BLaER1 (cell line): ENCODE measurements around the gene CACNA2D3.

Experiments used
- H3K27ac ChIP-seq: shearing (Covaris generic); formaldehyde crosslinking; 2 replicates; pipeline ENCODE4 v1.8.1; 2022
- H3K27me3 ChIP-seq: shearing (Covaris generic); formaldehyde crosslinking; 2 replicates; pipeline ENCODE4 v1.8.1; 2022
- H3K36me3 ChIP-seq: shearing (Covaris generic); formaldehyde crosslinking; 2 replicates; pipeline ENCODE4 v1.8.1; 2022
- H3K4me1 ChIP-seq: shearing (Covaris generic); formaldehyde crosslinking; 2 replicates; pipeline ENCODE4 v1.8.1; 2022
- H3K4me2 ChIP-seq: shearing (Covaris generic); formaldehyde crosslinking; 2 replicates; pipeline ENCODE4 v1.8.1; 2022
- H3K4me3 ChIP-seq: shearing (Covaris generic); formaldehyde crosslinking; 2 replicates; pipeline ENCODE4 v1.8.1; 2022
- H3K9ac ChIP-seq: shearing (Covaris generic); formaldehyde crosslinking; 2 replicates; pipeline ENCODE4 v1.8.1; 2022
- H3K9me3 ChIP-seq: shearing (Covaris generic); formaldehyde crosslinking; 2 replicates; pipeline ENCODE4 v1.8.1; 2022
- H4K20me1 ChIP-seq: shearing (Covaris generic); formaldehyde crosslinking; 2 replicates; pipeline ENCODE4 v1.8.1; 2022
- Cebpa-rat ChIP-seq: shearing (Covaris generic); IDR thresholded peaks from 2 replicates; pipeline ENCODE4 v1.8.1; 2022

The CACNA2D3 gene

DNA sequence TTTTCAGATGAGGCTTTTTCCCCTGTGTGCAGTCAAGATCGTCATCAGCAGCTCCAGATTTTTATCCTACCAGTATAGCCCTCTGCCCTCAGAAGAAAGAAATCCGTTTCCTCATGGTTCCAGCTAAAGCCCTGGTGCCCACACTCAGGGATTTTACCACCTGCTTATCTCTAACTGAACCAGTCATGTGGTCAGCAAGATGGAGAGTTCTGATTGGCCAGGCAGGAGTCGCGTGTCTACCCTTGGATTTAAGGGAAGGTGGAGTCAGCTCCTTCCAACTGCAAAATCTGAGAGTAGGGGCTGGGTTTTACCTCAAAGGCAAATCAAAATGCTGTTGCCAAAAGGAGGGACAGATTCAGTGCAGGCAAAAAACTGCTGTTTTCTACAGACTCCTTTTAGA lies 670.2 kb downstream of the CACNA2D3 start:
- Histone ChIP-seq H4K20me1 (no peaks in the 10 kb centered on the region), H3K9ac (no peak overlapping the region), H3K27ac (no peak overlapping the region), H3K4me3 (no peak overlapping the region), H3K4me2 (no peak overlapping the region), H3K36me3 (no peaks in the 10 kb centered on the region), H3K27me3 (no peaks in the 10 kb centered on the region), H3K4me1 (no peaks in the 10 kb centered on the region), H3K9me3 (no peaks in the 10 kb centered on the region)
- no peak for TF ChIP-seq Cebpa-rat

DNA sequence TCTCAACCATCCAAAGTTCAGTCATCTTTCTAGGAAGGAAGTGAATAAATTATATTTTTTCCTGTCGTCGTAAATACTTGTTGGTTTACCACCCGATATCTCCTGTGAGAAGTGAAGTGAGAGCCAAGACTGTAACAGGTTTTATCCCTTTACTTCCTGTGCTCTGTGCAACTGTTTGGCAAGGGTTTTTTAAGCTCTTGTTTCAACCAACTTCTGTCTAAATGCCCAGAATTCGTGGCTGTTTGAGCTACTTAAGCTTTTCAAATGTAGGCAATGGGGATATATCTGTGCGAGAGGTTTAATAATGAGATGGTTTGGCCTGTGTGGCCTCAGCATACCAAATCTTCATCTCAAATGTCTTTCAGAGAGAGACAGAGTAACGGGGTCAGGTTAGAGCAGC lies 670.8 kb downstream of the CACNA2D3 start:
- Histone ChIP-seq H3K27ac (no peak overlapping the region), H3K4me1 (no peaks in the 10 kb centered on the region), H3K9ac (no peak overlapping the region), H3K27me3 (no peaks in the 10 kb centered on the region), H4K20me1 (no peaks in the 10 kb centered on the region), H3K4me3 (no peak overlapping the region), H3K4me2 (no peak overlapping the region; the same call in 1 of the 2 replicates), H3K36me3 (no peaks in the 10 kb centered on the region), H3K9me3 (no peaks in the 10 kb centered on the region)
- TF ChIP-seq Cebpa-rat, result no peak

DNA sequence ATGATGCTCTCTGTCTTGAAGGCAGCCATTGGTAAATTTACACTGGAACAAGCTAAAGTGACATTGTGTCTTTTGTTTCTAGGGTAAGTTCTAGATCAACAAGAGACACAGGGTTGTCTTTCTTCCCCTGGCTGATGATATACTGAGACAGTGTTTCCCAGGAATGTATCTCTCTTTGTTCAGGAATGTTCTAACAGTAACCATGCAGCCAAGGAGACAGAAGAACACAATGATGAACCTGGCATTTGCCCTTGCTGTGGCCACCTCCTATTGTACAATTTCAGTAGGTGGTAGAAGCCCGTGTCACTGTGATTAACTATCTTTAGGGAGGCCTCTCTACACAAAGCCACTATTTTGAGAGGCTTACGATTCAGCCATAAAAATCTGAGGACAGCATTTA lies 674.8 kb downstream of the CACNA2D3 start:
- Histone ChIP-seq H3K4me3 (no peak overlapping the region), H4K20me1 (no peaks in the 10 kb centered on the region), H3K27me3 (no peaks in the 10 kb centered on the region), H3K27ac (no peak overlapping the region), H3K9ac (no peak overlapping the region), H3K36me3 (no peaks in the 10 kb centered on the region), H3K4me2 (no peak overlapping the region), H3K9me3 (no peaks in the 10 kb centered on the region), H3K4me1 (no peaks in the 10 kb centered on the region)
- TF ChIP-seq Cebpa-rat, result no peak

DNA sequence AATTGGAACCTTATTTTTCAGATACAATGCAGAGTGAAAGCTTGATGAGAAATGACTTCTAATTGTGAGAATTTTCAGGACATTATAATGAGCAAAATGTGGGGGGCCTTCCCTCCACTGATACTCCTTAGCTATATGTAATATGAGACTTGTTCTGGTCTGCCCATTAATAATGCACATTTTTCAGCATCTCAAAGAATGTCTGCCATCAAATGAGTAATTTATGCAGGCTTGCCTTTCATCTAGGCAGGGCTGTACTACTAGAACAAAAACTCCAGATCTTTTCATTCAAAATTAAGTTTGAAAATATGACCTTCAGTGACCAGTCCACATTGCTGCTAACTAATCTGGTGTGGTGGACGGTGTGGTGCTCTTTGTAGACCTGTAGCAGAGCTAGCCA lies 678.1 kb downstream of the CACNA2D3 start:
- Histone ChIP-seq H3K4me1 (no peaks in the 10 kb centered on the region), H3K9ac (no peak overlapping the region), H3K27ac (no peak overlapping the region), H4K20me1 (no peaks in the 10 kb centered on the region), H3K4me3 (no peak overlapping the region), H3K9me3 (no peaks in the 10 kb centered on the region), H3K36me3 (no peaks in the 10 kb centered on the region), H3K4me2 (no peak overlapping the region), H3K27me3 (no peaks in the 10 kb centered on the region)
- no peak for TF ChIP-seq Cebpa-rat

DNA sequence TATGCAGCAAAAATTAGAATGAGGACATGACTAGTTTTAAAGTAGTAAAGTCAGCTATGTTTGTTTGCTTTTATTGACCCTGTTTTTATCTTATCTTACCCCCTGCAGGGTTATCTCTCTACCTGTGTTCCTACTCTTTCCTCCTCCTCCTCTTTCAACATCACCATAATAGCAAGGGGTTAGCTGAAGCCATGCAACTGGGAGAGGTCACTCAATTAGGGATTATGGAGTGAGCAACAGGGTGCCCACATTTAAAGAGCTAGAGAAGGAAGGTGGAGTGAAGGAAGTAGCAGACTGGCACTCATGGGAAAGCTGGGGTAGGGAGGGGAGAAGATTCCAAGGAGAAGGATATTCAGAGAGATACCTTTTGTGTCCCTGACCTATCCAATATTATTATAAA lies 679.6 kb downstream of the CACNA2D3 start:
- Histone ChIP-seq H3K9me3 (no peaks in the 10 kb centered on the region), H3K4me3 (no peak overlapping the region)

DNA sequence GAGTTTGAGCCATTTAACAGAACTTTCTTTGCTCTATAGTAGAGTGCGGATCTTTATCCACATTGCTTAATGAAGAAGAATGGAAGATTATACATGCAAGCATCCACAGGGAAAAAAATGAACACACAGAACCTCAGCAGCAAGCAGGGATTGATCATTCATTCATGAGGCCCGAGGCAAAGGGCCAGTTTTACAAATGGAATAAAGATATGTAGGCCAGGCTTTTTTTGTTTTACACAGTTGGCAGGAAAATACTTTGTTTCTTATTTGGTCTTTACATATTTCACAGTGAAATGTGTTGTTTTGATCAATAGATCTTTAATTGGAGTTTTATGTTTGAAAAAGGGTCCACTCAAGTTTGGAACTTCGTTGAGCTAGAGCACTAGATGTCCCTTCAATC lies 688.0 kb downstream of the CACNA2D3 start:
- Histone ChIP-seq H3K36me3 (no peaks in the 10 kb centered on the region), H3K9ac (no peak overlapping the region), H3K9me3 (no peaks in the 10 kb centered on the region), H3K4me2 (no peak overlapping the region), H3K4me3 (no peak overlapping the region), H3K27ac (no peak overlapping the region), H4K20me1 (no peaks in the 10 kb centered on the region), H3K4me1 (no peaks in the 10 kb centered on the region), H3K27me3 (no peaks in the 10 kb centered on the region)
- TF ChIP-seq Cebpa-rat, result no peak

More for the DNA sequence above, 679.6 kb downstream of the CACNA2D3 start:
- TF ChIP-seq Cebpa-rat, result no peak
- H3K4me2 ChIP-seq, result no peak overlapping the region
- no peaks in the 10 kb centered on the region for H3K4me1 ChIP-seq
- no peak overlapping the region for H3K9ac ChIP-seq
- no peaks in the 10 kb centered on the region for H3K27me3 ChIP-seq
- H3K36me3 ChIP-seq, result no peaks in the 10 kb centered on the region
- no peak overlapping the region for H3K27ac ChIP-seq
- H4K20me1 ChIP-seq, result no peaks in the 10 kb centered on the region

DNA sequence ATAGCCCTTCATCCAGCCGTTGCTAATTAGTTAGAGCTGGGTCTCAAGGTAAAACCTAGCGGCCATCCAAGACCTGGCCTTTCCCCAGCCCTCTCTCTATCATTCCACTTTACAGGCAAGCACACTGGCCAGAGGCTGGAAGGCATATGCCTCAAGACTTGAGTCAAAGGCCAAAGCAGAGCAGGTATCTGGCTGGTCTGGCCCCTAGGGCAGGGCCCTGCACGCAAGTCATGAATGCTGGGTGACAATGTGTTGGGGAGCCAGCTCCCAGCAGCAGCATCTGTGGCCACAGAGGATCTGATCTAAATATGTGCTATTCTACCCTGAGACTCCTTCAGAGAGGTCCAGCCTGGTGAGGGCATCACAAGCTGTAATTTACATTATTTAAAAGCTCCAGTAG lies 691.9 kb downstream of the CACNA2D3 start:
- no peak overlapping the region for H3K4me3 ChIP-seq
- H4K20me1 ChIP-seq, result no peaks in the 10 kb centered on the region
- H3K9ac ChIP-seq, result no peak overlapping the region
- H3K4me2 ChIP-seq, result no peak overlapping the region
- H3K27ac ChIP-seq, result no peak overlapping the region
- no peaks in the 10 kb centered on the region for H3K9me3 ChIP-seq
- no peak for TF ChIP-seq Cebpa-rat
- H3K4me1 ChIP-seq, result no peaks in the 10 kb centered on the region
- H3K36me3 ChIP-seq, result no peaks in the 10 kb centered on the region
- H3K27me3 ChIP-seq, result no peaks in the 10 kb centered on the region

DNA sequence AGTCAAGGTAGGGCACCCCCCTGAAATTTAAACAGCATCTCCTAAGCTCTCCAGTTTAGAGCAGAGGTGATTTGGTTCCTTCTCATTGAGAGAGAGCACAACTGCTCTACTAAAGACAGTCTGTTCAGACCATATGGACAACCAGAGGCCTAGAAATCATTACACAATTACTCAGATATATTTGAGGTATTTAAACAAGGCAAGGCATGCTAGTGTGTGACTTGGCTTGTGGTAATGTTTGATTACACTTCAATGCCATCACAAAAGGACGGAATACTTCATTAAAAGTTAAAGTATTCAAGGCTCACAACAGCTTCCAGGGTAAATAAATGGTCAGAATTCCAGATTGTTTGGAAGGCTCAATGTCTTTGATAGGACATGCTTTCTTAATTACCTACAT lies 695.3 kb downstream of the CACNA2D3 start:
- no peak for TF ChIP-seq Cebpa-rat
- H3K4me2 ChIP-seq, result no peak overlapping the region
- no peak overlapping the region for H3K9ac ChIP-seq
- H3K4me3 ChIP-seq, result no peak overlapping the region
- H3K27me3 ChIP-seq, result no peaks in the 10 kb centered on the region
- H3K27ac ChIP-seq, result no peak overlapping the region
- H4K20me1 ChIP-seq, result no peaks in the 10 kb centered on the region
- H3K4me1 ChIP-seq, result no peaks in the 10 kb centered on the region
- no peaks in the 10 kb centered on the region for H3K9me3 ChIP-seq
- H3K36me3 ChIP-seq, result no peaks in the 10 kb centered on the region

DNA sequence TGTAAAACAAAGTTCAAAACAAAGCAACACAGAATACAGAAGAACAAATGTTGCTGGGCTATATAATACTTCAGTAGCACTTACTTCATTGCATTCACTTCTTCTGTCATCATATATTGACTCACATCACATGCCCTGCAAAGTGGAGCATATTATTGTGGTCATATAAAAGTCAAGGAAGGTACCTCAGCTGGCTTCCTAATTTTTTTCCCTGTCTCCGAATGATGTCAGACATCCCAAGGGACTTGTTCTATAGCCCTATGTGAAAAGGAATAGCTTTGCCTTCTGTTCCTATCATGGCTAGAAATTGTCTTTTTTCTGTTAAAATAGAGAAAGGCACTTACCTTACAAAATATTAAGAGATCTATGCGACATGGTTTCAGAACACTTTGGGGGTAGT lies 696.1 kb downstream of the CACNA2D3 start:
- Histone ChIP-seq H3K9me3 (no peaks in the 10 kb centered on the region), H3K4me2 (no peak overlapping the region), H3K4me1 (no peaks in the 10 kb centered on the region), H4K20me1 (no peaks in the 10 kb centered on the region), H3K27ac (no peak overlapping the region), H3K4me3 (no peak overlapping the region), H3K27me3 (no peaks in the 10 kb centered on the region), H3K9ac (no peak overlapping the region), H3K36me3 (no peaks in the 10 kb centered on the region)
- TF ChIP-seq Cebpa-rat, result no peak

DNA sequence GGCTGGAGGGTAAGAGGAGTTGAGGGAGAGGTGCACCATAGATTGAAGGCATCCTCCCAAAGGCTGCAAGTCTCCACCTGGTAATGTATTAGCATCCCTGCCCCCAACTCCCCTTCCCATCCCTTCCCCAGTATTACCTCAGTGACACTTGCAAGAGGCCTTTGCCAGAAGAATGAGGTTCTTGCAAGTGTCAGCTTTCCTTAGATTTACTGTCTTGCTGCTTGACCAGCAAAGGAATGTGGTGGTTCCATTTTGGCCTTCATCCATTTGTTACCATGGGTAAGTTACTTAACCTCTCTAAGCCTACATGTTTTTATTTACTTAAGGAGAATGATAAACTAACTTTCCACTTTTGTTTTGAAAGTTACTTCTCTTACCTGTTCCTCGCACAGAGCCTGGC lies 696.6 kb downstream of the CACNA2D3 start:
- no peaks in the 10 kb centered on the region for H3K36me3 ChIP-seq
- H3K4me3 ChIP-seq, result no peak overlapping the region
- H3K4me1 ChIP-seq, result no peaks in the 10 kb centered on the region
- H3K4me2 ChIP-seq, result no peak overlapping the region
- H3K27ac ChIP-seq, result no peak overlapping the region
- no peaks in the 10 kb centered on the region for H3K27me3 ChIP-seq
- H3K9ac ChIP-seq, result no peak overlapping the region
- H3K9me3 ChIP-seq, result no peaks in the 10 kb centered on the region
- no peak for TF ChIP-seq Cebpa-rat
- H4K20me1 ChIP-seq, result no peaks in the 10 kb centered on the region

DNA sequence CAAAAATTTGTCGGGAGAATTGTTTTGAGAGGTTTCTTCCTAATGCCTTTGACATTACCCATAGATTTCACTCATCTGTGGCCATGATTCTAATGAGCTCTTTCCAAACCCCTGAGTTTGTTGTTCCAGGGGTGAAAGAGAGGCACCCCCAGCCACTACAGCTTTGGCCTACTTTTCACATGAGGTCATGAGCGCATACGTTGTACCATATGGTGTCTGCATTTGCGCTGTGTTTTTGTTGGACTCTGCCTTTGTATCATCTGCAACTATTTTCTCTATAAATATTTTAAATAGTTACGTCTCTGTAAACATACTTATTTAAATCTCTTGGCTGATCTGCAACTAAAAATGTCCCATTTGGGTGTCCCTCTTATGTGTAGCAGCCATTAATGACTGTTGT lies 697.6 kb downstream of the CACNA2D3 start:
- Histone ChIP-seq H3K9ac (no peak overlapping the region), H4K20me1 (no peaks in the 10 kb centered on the region), H3K27ac (no peak overlapping the region), H3K9me3 (no peaks in the 10 kb centered on the region), H3K4me2 (no peak overlapping the region), H3K4me1 (no peaks in the 10 kb centered on the region), H3K27me3 (no peaks in the 10 kb centered on the region), H3K36me3 (no peaks in the 10 kb centered on the region), H3K4me3 (no peak overlapping the region)
- no peak for TF ChIP-seq Cebpa-rat
